Measurements from ENCODE around the gene CHID1. TPM values are rescaled to one million over a fixed set of nuclear protein-coding genes. Genes with fewer than 3 reads are reported as not detected.

CHID1 gene
- total and polyA plus RNA-seq, 3 donors from 2014 or later = 134 to 176 (median 146) TPM

DNA sequence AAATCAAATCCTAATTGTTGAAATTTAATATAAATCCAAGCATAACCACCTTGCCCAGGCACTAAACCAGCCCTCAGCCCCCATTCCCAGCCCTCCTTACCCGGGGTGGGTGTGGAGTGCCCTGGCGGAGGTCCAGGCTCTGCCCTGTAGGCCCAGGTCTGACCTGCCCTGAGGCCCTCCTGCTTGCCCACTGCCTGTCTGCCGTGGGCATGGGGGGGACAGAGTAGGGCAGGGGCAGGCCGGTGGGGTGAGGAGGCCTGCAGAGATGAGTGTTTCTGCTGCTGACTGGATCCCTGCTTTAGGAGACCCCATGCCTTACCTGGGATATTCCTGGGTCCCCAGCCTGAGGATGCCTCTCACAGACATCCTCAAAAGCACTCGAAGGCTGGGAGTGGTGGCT, 3.6 kb upstream of the CHID1 start:
- intact Hi-C loops (cut with DNase I; ENCODE audit: low total_unique reads) = no loop called here
- WGBS, 2 donors = 80 to 86% methylated on average over 3 to 5 of the region's 5 CpGs
- TF ChIP-seq POLR2A (IDR thresholded peaks at IDR 0.05) = no peak
- TF ChIP-seq CTCF (IDR thresholded peaks at IDR 0.05) = no peak

GRCh38 chr11:913043-913442, 2.4 kb upstream of the CHID1 start:
- DNase-seq = no peak
- H3K4me1 ChIP-seq = peaks cover 15% of the 10 kb centered on the region
- TF ChIP-seq CTCF (IDR thresholded peaks at IDR 0.05) = no peak
- TF ChIP-seq POLR2A (IDR thresholded peaks at IDR 0.05) = no peak
- no peaks in the 10 kb centered on the region for H3K36me3 ChIP-seq (ENCODE audit: low read depth, missing control alignments)
- 78 to 87% methylated on average over 4 of the region's 4 CpGs for WGBS, 2 donors
- no peaks in the 10 kb centered on the region for H3K9me3 ChIP-seq
- no peaks in the 10 kb centered on the region for H3K27me3 ChIP-seq
- no peak overlapping the region for H3K4me3 ChIP-seq
- H3K27ac ChIP-seq = no peak overlapping the region
- intact Hi-C loops (cut with DNase I; ENCODE audit: low total_unique reads) = no loop called here

More for the DNA sequence above, 3.6 kb upstream of the CHID1 start:
- H3K9me3 ChIP-seq = no peaks in the 10 kb centered on the region
- no peak for DNase-seq
- H3K27me3 ChIP-seq = no peaks in the 10 kb centered on the region
- H3K36me3 ChIP-seq (ENCODE audit: low read depth, missing control alignments) = no peaks in the 10 kb centered on the region
- peaks cover 18% of the 10 kb centered on the region for H3K4me1 ChIP-seq
- peak overlapping the region in 1 of 2 donors; percentile 50 for H3K27ac ChIP-seq
- H3K4me3 ChIP-seq = no peak overlapping the region

GRCh38 chr11:912266-912665, 1.7 kb upstream of the CHID1 start:
- H3K9me3 ChIP-seq = no peaks in the 10 kb centered on the region
- intact Hi-C loops (cut with DNase I; ENCODE audit: low total_unique reads) = no loop called here
- peaks cover 15% of the 10 kb centered on the region for H3K4me1 ChIP-seq
- DNase-seq = no peak
- WGBS, 2 donors = 69 to 78% methylated on average over 14 of the region's 14 CpGs
- no peaks in the 10 kb centered on the region for H3K27me3 ChIP-seq
- no peaks in the 10 kb centered on the region for H3K36me3 ChIP-seq (ENCODE audit: low read depth, missing control alignments)
- TF ChIP-seq POLR2A (IDR thresholded peaks at IDR 0.05) = no peak
- no peak for TF ChIP-seq CTCF (IDR thresholded peaks at IDR 0.05)
- no peak overlapping the region for H3K4me3 ChIP-seq
- no peak overlapping the region for H3K27ac ChIP-seq

GRCh38 chr11:911890-912219, 1.2 kb upstream of the CHID1 start:
- 57 to 72% methylated on average over 3 to 11 of the region's 11 CpGs for WGBS, 2 donors
- no peaks in the 10 kb centered on the region for H3K36me3 ChIP-seq (ENCODE audit: low read depth, missing control alignments)
- H3K4me3 ChIP-seq = peak overlapping the region in 1 of 2 donors; percentile 89
- H3K27me3 ChIP-seq = no peaks in the 10 kb centered on the region
- no peak for TF ChIP-seq CTCF (IDR thresholded peaks at IDR 0.05)
- TF ChIP-seq POLR2A (IDR thresholded peaks at IDR 0.05) = no peak
- intact Hi-C loops (cut with DNase I; ENCODE audit: low total_unique reads) = no loop called here
- DNase-seq = no peak
- H3K4me1 ChIP-seq = peaks cover 15% of the 10 kb centered on the region
- peak overlapping the region; percentile 83 to 89 for H3K27ac ChIP-seq
- H3K9me3 ChIP-seq = no peaks in the 10 kb centered on the region

DNA sequence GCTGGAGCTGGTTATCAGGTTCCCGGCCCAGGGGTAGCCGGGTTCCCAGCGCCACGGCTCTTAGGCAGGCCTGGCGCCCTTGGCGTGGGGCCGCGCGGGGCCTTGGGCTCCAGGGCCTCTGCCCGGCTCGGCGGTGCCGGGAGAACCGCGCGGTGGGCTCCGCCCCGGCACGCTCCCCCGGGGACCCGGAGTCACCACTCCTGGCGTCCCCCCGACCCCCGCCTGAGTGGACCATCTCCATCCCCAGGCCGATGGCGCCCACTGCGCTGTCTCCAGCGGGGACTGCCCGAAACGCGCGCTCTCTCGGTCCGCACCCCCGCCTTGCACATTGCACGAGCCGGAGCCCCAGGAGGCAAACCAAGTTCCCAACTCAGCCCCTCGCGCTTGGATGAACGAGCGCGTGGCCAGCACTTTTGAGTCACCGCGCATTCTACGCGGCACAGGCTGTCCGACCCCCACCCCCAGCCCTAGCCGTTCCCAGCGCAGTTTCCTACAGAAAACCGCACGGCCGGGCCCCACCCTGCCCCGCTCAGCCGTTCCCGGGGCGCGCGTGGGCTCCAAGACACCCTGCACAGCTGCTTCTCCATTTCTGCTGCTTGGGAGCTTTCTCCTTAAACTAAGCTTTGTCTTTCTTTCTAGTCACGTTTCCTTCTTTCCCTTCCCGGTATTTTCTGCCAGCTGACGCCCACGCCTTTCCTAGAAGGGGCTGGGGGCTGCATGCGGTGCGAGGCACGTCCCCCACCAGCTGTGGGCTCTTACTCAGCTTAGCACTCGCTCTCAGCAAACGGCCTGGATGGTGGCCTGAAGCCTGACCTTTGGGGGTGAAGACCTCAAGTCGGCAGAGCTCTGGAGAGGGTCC, 650 bp upstream of the CHID1 start:
- H3K4me1 ChIP-seq = peaks cover 15% of the 10 kb centered on the region
- intact Hi-C loops (cut with DNase I; ENCODE audit: low total_unique reads) = no loop called here
- peak overlapping the region; percentile 83 to 89 for H3K27ac ChIP-seq
- DNase-seq = peak; percentile 53
- peak overlapping the region; percentile 89 to 92 for H3K4me3 ChIP-seq
- WGBS, 2 donors = 3 to 7% methylated on average over 13 to 45 of the region's 68 CpGs
- TF ChIP-seq POLR2A (IDR thresholded peaks at IDR 0.05) (no peak), CTCF (IDR thresholded peaks at IDR 0.05) (no peak)
- H3K27me3 ChIP-seq = no peaks in the 10 kb centered on the region
- H3K9me3 ChIP-seq = no peaks in the 10 kb centered on the region
- H3K36me3 ChIP-seq (ENCODE audit: low read depth, missing control alignments) = no peaks in the 10 kb centered on the region
